ENCODE data around the gene MKI67.
A peak's percentile ranks its signal among the peaks of the same experiment; 100 is the strongest.

- TF ChIP-seq EZH2 (IDR thresholded peaks at IDR 0.05; ENCODE audit: borderline replicate concordance, low read depth, low read length, severe bottlenecking) (no peak), CTCF (IDR thresholded peaks at IDR 0.05; ENCODE audit: extremely low read depth in 1 of 2, insufficient read depth in 1 of 2, low read depth in 1 of 2, low read length in 2 of 2) (no peak), POLR2AphosphoS5 (IDR thresholded peaks at IDR 0.05; ENCODE audit: insufficient read depth, low read depth, low read length) (no peak), FOS (IDR thresholded peaks at IDR 0.05; ENCODE audit: borderline replicate concordance, insufficient read depth, low read length) (no peak), MAX (IDR thresholded peaks at IDR 0.05; ENCODE audit: insufficient read depth, insufficient read length) (no peak), MYC (IDR thresholded peaks at IDR 0.05; ENCODE audit: low read depth, low read length) (no peak), POLR2A (IDR thresholded peaks at IDR 0.05; ENCODE audit: low read depth, low read length) (no peak), JUN (IDR thresholded peaks at IDR 0.05; ENCODE audit: borderline replicate concordance, insufficient read depth, insufficient read length, low read depth) (no peak), GATA2 (IDR thresholded peaks at IDR 0.05; ENCODE audit: insufficient read depth, insufficient read length, low read depth, low read length) (peak; percentile 24)
Measured at GRCh38 chr10:128130051-128130450, 3.8 kb upstream of the MKI67 start.
